ENCODE results near the gene CACYBP.

CACYBP gene, protein sequence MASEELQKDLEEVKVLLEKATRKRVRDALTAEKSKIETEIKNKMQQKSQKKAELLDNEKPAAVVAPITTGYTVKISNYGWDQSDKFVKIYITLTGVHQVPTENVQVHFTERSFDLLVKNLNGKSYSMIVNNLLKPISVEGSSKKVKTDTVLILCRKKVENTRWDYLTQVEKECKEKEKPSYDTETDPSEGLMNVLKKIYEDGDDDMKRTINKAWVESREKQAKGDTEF

DNA sequence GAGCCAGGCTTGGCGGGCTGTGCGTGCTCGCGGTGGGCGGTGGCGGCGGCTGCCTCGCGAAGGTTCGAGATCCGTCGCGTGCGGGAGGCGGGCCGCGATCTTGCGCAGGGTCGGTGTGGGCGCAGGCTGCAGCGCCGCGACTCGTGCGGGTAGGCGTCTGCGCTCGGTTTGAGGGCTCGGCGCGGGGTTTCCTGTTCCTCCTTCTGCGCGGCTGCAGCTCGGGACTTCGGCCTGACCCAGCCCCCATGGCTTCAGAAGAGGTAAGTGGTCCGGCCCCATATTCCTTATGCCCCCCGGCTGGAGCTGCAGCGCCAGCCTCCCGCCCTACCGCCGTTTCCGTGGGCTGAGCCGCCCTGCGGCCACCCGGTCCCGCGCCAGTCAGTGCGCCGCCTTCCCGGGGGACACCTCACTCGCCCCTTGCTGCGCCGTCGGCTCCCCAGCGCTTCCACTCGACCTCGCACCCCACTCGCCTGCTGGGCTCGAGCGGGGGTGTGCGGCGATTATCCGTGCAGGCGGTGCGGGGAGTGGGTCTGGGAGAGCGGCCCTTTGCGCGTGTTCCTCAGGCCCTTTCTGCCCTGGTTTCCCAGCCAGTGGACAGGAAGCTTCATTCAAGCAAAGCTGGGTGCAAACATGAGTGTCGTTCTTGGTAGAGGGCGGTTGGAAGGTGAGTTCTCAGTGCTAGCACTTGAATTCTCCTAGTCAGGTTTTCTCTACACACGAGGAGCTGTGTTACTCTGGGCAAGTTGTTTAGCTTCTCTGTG is at the start of gene CACYBP:
CACYBP (plus strand) TSS at position 12 of the 761 bp plus-strand sequence; CDS start at position 246, 234 bp downstream.
- DNase-seq (ENCODE audit: extremely low read depth in 1 of 2, low read depth in 1 of 2): no peak

DNA sequence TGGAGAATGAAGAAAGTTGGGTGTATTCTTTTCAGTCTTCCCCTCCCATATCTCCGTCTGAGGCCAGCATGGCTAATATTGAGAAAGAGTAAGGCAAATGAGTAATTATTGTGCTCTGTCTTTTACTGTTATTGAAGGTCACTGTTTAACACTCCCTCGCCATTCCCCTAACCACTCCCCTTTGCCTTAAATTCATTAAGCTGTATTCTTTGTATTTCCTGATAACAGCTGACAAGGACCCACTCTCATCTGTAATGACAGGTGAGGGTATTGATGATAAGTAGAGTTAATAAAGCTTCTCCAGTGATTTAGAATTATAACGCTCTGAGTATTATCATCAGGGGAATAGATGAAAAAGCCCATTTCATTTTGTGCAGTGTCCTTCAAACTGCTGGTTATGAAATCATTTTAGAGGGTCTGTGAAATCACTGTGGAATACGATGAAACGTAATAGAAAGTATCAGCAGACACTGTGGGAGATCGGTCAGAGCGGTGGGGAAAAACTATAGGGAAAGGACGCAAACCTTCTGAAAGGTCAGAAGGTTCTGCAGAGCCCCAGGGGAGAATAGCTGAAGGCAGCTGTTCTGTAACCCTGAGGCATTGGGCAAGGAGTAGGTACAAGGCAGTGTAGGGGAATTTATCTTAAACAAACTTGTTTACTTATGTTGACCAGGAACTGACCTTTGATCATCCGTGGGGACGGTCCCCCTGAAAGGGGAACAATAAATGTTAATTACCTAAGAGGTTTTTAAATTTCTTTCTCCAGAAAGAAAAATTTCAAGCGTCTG is 46.3 kb upstream of the CACYBP start:
- DNase-seq (ENCODE audit: extremely low read depth in 1 of 2, low read depth in 1 of 2): no peak

DNA sequence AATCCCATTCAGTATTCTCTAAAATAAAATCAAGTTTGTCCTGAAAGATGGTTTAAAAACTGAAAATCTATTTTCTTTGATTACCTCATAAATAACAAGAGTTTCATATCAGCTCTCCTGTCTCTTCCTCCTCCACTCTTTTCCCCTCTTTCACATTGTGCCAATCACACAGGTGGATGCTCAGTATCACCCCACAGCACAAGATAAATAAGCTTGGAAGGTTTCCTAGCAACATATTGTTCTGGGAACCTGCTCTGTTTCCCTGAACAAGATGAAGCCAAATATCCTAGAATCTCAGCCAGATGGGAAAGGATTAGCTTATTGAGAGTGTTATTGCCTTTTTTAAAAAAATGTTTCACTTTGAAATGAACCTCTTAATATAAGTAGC is 45.7 kb upstream of the CACYBP start:
- DNase-seq (ENCODE audit: extremely low read depth in 1 of 2, low read depth in 1 of 2): no peak

DNA sequence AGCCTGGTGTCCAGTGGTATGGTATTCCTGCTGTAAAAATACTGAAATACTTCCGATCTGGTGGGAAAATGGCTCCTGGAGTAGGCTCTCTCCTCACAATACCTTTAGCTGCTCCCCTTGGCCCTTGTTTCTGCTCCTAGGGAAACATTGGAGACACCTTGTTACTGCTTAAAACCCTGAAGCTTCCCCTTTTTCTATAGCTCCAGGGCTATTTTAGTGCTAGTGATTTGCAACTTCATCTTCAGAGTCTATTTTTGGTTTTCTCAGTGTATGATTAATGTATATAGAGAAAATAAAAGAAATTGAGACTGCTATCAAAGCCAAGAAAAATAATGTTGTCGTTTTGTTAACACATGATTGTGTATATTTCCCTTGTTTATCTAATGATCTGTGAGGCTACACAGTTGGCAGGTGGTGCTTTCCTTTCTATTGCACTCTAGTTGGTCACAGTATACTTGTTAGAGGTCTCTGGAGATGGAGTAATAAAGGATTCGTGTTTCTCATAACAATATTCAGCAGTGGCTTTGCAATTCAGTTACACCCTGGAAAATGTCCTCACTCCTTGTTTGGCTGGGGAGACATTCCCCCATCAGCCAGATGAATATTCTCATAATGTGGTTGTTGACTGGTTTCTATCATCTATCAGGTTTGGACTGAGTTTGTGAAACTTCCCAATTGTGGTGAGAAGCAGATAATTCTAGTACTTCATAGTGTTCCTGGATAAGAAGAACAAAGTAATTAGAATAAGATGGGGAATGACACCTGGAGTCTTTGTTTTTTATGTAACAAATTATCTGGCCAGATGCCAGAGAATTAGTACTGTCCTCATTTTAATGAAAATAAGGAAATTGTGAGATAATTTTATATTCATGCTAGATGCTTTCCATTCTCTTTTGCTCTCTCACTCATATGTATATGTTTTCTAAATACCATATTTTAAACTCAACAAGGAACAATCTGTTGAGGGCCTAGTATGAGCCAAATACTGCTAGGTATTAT is 44.8 kb upstream of the CACYBP start:
- DNase-seq (ENCODE audit: extremely low read depth in 1 of 2, low read depth in 1 of 2): no peak

DNA sequence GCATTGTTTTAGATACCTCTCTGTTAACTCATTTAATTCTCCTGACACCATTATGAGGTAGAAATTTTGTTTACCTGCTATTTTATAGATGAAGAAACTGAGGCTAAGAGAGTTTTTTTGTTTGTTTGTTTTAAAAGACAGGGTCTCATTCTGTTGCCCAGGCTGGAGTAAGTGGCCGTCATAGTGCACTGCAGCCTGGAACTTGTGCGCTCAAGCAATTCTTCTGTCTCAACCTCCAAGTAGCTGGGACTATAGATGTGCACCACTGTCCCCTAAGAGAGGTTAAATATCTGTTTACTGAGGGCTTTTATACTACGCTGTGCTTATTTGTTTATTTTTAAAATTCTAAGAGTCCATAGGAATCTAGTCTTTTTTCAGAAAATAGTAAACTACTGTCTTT is 43.7 kb upstream of the CACYBP start:
- DNase-seq (ENCODE audit: extremely low read depth in 1 of 2, low read depth in 1 of 2): no peak

DNA sequence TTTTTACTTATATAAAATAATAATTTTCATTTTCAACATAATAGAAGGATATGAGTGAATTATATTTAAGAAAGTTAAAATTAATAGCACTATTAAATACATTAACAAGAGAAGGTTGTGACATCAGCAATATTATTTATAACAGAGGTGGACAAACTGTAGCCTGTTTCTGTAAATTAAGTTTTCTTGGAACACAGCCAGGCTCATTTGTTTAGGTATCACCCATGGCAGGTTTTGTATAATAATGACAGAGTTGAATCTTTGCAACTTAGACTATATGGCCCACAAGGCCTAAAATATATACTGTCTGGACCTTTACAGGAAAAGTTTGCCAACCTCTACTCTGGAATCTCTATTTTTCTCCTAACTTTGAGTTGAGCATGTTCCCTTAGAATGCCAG is 42.8 kb upstream of the CACYBP start:
- DNase-seq (ENCODE audit: extremely low read depth in 1 of 2, low read depth in 1 of 2): no peak

DNA sequence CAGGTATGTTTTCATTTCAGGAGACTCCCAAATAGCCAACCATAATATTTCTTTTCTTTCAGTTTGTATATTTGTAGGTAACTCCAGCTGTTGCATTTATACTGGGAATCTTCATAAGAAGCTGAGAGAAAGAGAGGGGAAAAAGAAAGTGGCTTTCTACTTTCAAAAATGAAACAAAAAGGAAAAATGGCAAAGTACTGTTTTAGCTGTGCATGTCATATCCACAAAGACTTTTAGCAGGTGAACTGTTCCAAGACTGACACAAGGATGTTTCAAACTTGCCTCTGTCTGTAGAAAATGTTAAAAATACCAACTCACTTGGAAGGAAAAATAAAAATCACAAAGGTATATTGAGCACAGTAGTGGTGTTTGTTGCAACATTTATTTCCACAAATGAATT is 41.9 kb upstream of the CACYBP start:
- DNase-seq (ENCODE audit: extremely low read depth in 1 of 2, low read depth in 1 of 2): no peak

DNA sequence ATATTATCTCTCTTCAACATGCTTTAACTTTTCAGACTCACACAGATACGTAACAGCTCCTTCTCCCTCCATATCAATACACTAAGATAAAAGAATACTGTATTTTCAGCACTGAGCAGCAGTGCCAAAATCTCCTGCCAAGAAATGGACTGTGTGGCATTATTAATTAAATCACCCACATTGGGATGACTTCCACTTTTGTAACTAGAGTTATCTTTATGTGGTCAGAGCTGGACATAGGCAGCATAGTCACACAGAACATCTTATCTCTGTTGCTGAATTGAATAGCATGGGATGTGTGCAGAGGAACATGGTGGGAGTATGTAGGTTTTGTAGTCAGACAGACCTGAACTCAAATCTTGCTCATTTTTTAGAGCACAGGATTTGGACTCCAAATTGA is 41.4 kb upstream of the CACYBP start:
- no peak for DNase-seq (ENCODE audit: extremely low read depth in 1 of 2, low read depth in 1 of 2)

DNA sequence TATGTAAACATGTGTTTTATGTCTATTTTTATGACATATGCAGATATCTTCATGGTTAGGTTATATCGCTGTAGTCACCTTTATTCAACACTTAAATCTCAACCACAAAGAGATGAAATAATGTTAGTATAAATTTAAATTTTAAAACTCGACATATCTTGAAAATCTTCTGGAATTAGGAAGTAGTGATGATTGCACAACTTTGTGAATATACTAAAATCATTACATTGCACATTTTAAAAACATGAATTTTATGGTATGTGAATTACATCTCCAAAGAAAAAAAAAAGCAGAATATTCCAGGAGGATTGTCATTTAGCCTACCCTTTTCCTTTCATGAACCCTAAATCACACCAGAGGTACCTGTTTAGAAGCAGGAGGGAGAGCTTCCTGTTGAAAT is 39.4 kb upstream of the CACYBP start:
- no peak for DNase-seq (ENCODE audit: extremely low read depth in 1 of 2, low read depth in 1 of 2)

DNA sequence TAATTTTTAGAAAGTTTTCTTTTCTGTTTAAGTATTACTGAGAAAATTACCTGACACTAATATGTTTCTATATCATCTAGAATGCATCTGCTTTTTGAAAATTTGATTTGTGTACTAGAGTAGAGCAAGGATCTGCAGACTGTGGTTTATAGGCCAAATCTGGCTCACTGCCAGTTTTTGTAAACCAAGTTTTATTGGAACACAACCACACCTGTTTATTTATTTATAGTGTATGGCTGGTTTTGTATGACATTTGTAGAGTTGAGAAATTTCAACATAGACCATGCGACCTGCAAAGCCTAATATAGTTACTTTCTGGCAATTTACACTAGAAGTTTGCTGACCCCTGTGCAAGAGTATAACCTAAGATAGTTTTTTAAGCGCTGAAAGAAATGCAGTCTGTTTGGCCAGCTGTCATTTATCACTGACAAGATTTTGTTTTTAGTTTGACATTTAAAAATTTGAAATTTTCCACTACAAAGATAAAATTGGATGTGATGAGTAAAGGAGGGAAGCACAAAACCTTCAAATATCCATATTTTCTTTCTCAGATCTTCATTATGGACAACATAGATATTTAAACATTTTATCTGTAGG is 36.1 kb upstream of the CACYBP start:
- no peak for DNase-seq (ENCODE audit: extremely low read depth in 1 of 2, low read depth in 1 of 2)

DNA sequence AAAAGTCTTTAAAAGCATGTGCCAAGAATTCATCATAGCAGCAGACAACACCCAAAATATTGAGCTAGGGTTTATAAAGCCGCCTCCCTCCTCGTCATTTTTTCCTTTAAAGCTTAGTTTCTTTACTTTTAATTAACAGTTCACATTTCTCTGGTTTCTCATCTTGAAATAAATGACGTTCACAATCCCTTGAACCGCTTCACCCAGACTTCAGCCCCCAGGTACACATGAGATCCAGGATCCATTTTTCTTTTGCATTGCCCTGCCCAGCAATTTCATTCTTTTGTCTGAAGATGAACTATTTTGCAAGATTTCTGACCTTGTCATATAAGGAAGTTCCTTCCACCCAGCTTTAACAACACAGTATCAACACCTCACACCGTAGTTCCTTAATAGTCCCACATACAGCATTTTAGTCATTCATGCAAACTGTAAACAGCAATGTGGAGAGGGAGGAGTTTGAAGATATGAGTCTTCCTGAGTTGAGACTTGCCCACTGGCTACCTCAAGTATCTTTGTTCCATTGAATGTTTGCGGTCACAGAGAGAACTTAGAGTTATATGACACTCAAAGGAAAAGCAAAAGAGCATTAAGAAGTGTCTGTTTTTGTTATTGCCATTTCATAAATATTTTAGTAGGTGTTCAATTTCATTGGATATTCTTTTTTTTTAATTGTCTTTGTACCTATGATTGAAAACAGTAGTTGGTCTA is 35.3 kb upstream of the CACYBP start:
- DNase-seq (ENCODE audit: extremely low read depth in 1 of 2, low read depth in 1 of 2): no peak

DNA sequence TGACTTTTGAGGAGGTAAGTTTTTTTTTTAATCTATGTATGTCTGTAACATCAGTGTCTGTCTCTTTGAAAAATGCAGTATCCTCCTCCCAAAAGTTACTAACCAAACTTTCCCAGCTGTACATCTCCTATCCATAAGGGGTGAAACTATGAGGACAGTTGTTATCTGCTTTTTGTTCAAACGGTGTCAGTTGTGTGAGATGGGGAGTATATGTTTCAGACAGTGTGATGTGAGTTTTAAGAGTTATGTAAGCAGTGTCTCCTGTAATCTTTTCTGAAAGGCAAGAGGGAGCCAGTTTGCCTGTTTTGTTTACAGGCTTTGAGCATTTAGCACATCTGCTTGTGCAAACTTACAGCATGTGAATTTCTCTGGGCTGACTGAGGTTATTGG is 34.8 kb upstream of the CACYBP start:
- DNase-seq (ENCODE audit: extremely low read depth in 1 of 2, low read depth in 1 of 2): no peak

DNA sequence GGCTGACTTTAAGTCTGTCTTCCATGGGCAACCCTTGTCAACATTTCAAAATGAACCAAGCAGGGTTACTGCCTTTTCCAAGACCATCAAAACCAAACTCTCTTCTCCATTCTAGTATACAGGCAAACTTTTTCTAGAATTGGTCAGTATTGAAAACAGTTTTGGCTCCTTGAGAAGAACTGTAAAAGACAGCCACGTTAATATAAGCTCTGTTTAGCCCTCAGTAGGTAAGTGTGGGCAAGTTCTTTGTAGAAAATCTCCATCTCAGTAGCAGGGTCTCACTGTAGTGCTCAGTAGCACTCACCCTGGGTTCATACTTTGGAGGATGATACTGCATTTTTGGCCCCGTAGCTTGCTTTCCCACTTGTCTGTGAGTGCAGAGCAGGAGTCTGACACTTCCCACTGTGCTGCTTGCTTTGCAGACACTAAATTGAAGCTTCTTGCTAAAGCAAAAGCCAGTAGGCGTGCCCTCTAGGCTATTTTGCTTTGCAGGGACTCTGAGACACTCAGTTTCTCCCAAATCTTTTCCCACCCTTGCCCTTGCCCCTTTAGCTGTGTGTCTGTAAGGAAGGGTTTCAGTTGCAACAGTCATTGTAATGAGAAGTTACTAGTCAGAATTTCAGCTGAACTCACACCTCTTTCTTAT is 34.3 kb upstream of the CACYBP start:
- DNase-seq (ENCODE audit: extremely low read depth in 1 of 2, low read depth in 1 of 2): no peak

DNA sequence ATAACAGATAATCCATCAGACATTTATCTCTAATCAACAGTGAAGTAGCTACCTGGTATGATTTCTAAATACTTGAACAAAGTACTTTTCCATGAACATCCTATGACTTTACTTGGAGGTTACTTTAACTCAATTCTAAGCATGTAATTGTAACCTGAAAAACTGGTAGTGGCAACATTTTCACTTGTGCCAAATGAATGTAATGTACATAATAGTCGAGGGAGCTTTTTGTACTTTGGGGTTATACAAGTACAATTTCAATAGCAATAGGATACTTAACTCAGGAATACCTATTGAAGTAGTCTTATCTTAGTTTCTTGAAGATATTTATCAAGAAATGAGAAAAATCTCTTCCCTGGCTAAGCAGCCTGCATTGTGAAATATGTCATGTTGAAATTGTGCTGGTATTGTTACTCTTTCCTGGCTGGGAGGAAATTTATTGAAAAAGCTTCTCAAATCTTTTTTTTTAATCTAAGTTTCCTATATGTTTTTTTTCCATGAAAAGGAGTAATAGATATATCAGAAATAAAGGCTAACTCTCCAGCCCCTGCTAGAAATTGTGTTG is 33.7 kb upstream of the CACYBP start:
- no peak for DNase-seq (ENCODE audit: extremely low read depth in 1 of 2, low read depth in 1 of 2)

DNA sequence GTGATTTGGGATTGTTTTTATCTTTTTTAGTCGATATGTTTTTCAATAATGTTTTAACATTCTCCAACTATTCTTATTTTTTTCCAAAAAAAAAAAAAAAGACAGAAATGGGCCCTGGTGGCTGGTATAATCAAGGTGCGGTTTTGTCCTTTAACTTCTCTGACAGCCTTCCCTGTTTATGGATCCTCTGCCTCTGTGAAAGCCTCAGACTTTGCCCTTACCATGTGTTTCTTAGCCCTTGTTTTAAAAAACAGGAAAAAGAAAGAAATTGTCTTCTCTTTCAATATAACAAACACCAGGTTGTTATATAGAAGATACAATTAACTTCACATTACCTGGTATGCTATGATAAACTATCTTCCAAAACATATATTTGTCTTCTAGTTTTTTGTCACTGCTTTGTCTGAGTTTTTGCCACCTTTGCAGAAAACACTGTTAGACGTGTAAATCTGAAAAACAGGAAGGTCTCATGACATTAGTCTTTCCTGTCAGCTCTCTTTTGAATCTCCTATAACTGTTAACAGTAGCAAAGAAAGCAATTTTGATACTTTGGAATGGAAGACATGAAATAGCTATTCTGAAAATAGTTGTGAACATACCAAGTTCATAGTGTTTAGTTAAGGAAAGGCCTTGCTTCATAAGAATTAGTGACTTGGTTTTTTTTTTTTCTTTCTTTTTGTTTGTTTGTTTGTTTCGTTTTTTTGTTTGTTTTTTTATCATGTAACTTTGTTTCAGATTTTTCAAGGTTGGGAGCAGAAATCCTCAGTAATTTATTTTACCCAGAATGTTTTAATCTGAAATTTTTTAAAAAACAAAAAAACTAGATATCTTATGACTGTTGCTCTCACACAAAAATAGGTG is 31.7 kb upstream of the CACYBP start:
- DNase-seq (ENCODE audit: extremely low read depth in 1 of 2, low read depth in 1 of 2): no peak

DNA sequence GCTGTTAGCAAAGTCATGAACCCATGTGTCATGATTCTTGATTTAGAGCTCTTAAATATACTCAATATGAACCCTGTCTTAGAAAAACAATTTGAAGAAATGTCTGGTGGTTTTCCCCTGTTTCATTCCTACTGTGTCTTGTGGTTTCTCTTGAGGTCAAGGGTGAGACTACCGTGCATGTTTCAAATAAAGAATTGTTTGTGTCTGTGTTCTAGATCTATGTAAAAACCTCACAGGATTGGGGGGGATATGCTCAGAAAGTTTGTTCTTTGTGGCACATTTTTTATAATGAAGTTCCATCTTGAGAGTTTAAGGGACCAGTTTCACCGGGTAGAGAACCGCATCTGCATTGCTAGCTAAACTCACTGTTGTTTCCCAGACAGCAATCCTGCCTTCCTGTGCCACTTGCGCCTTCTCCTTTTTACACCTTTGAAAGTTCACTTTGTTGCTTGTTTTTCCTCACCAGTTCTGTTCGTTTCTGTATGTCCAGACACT is 30.9 kb upstream of the CACYBP start:
- no peak for DNase-seq (ENCODE audit: extremely low read depth in 1 of 2, low read depth in 1 of 2)

DNA sequence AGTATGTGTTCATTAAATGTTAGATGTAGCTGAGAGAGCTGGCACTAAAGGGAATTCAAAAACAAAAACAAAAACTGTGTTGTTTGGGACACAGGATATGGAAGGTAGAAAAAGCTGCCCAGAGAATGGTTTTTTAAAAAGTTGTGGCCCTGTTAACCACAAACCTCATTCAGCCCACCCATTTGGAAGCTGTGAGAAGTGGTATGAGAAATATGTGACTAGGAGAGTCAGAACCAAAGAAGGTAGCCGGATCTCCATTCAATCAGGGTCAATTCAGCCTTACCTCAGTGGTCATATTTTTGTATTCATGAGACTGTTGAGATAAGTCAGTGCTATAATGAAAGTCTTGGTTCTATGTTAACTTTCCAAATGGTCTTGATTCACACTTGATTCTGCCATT is 29.8 kb upstream of the CACYBP start:
- peak in 1 of 2 donors; percentile 9 for DNase-seq (ENCODE audit: extremely low read depth in 1 of 2, low read depth in 1 of 2)

DNA sequence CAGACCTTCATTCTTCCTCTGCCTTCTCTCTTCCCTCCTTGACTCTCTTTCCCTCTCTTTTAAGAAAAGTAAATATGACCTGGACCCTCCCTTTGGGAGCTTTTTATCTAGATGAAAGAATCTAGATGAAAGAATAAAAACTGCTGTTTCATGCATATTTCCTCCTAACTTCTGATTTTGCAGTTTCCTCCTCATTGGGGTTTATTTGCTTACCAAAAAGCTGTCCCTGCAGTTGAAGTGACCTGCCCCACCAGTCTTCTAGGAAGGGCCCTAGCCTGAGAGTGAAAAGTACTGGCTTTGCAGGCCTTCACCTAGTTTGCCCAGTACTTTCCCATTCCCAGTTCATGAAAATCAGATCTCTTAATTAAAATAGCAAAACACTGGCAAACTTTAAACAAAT is 28.3 kb upstream of the CACYBP start:
- DNase-seq (ENCODE audit: extremely low read depth in 1 of 2, low read depth in 1 of 2): no peak
